COR-L47 (cell line): ENCODE data around the gene ATP6V1F.
A peak's percentile ranks its signal among the peaks of the same experiment; 100 is the strongest.

Experiments used
- DNase-seq: peaks from one replicate; lab custom pipeline; 2025; lab: John Stamatoyannopoulos, UW

ATP6V1F gene

GRCh38 chr7:128862571-128863432 lies at the start of gene ATP6V1F:
TSS of gene ATP6V1F (plus strand) at chr7:128862856. CDS start at chr7:128862905, 49 bp downstream.
- peak; percentile 94 for DNase-seq

GRCh38 chr7:128814499-128814898 lies 48.2 kb upstream of the ATP6V1F start:
- DNase-seq, result no peak

- no peak for DNase-seq
Measured at GRCh38 chr7:128815289-128815942, 47.2 kb upstream of the ATP6V1F start.

GRCh38 chr7:128818694-128819093 lies 44.0 kb upstream of the ATP6V1F start:
- no peak for DNase-seq

- DNase-seq, result no peak
Measured at GRCh38 chr7:128821724-128822123, 40.9 kb upstream of the ATP6V1F start.

- no peak for DNase-seq
Measured at GRCh38 chr7:128826512-128826911, 36.1 kb upstream of the ATP6V1F start.

- DNase-seq, result no peak
Measured at GRCh38 chr7:128826916-128827247, 35.8 kb upstream of the ATP6V1F start.

- no peak for DNase-seq
Measured at GRCh38 chr7:128827248-128827958, 35.3 kb upstream of the ATP6V1F start.

- DNase-seq, result no peak
Measured at GRCh38 chr7:128827971-128828711, 34.5 kb upstream of the ATP6V1F start.

- DNase-seq, result no peak
Measured at GRCh38 chr7:128829391-128830166, 33.1 kb upstream of the ATP6V1F start.

GRCh38 chr7:128830231-128831177 lies 32.2 kb upstream of the ATP6V1F start, which contains the start of gene FLNC:
TSS of gene FLNC (plus strand) at chr7:128830406. CDS start at chr7:128830638, 232 bp downstream.
- no peak for DNase-seq

- no peak for DNase-seq
Measured at GRCh38 chr7:128831178-128831993, 31.3 kb upstream of the ATP6V1F start.

GRCh38 chr7:128831994-128832879 lies 30.4 kb upstream of the ATP6V1F start:
- DNase-seq, result no peak

GRCh38 chr7:128832880-128833147 lies 29.8 kb upstream of the ATP6V1F start:
- DNase-seq, result no peak

GRCh38 chr7:128833148-128833945 lies 29.3 kb upstream of the ATP6V1F start:
- peak; percentile 45 for DNase-seq

- no peak for DNase-seq
Measured at GRCh38 chr7:128833946-128834325, 28.7 kb upstream of the ATP6V1F start.

- DNase-seq, result no peak
Measured at GRCh38 chr7:128835231-128835751, 27.4 kb upstream of the ATP6V1F start.
